ENCODE data around the gene HMGCL.
A peak's percentile ranks its signal among the peaks of the same experiment; 100 is the strongest.
"Not testable (repeated sequence)": the region's sequence is repeated elsewhere in the genome, so short reads cannot be mapped to it uniquely, and the experiment has no call there.

Gene HMGCL

GRCh38 chr1:23825762-23826522 lies 713 bp upstream of the HMGCL start:
- DNase-seq, result no peak

DNA sequence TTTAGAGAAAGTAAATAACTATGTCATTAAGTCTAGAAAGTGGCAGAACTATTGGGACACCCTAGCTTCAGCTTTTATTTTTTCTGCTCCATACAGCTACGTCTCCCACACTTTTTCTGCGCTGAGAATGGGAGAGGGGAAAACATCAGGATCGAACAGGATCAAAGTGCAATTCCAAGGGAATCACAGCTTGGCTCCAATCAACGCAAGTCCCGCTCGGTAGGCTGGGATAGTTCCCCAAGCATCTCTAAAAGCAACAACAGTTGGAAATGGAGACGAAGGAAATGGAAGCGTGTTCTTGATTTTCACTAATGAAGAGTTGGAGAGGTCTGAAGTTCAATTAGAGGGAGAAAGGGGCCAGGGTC lies 536 bp downstream of the HMGCL start:
- DNase-seq, result no peak

- DNase-seq, result no peak
Observed at GRCh38 chr1:23823767-23824166, 1.5 kb downstream of the HMGCL start.

DNA sequence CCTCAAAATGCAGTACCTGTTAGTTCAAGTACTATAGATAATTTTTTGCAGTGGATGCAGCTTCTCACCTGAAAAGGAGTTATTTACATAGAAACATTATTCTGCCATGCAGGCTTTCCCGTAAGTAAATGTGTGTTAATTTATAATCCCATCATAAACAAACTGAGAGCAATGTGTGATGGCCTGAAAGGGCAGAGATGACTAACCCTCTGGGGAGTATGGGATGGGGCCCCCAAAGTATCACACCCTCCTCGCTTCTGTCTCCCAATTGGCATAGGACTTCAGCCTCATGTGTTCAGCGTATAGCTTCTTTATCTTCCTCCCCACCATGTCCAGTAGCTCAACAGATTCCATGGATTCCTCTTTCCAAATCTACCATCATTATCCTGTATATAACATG lies 7.6 kb downstream of the HMGCL start:
- DNase-seq, result no peak

DNA sequence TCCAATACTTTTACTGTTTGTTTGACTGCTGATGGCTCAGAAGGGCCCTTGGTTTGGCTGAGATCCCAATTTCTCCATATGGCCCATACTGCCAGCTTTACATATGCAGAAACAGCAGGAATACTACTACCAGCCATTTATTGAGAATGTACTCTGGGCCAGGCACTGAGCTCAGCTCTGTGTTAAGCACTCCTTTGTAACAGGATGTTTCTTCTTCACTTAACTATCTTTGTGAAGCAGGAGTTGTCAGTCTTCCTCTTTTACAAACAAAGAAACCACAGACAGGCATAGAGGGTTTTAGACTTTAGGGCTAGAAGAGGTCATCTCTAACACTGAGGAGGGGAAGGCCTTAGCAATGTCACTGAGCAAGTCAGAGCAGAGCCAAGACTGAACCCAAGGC lies 8.3 kb downstream of the HMGCL start:
- DNase-seq, result no peak

DNA sequence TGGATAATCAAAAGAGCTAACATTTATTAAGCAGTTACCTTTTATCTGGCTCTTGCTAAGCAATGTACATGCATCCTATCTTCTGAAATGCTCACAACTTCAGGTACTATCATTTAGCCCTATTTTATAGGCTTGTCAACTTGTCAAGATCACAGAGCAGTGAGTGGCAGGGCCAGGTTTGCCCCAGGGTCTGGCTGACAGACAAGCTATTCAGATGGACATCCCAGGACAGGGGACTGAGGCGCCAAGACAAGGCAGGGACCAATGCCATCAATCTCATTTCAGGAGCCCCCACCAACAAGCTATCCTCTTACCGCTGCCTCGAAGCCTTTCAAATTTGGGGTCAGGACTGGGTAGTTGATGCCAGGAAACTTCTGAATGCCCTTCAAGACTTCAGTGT lies 8.9 kb downstream of the HMGCL start:
- DNase-seq, result no peak

DNA sequence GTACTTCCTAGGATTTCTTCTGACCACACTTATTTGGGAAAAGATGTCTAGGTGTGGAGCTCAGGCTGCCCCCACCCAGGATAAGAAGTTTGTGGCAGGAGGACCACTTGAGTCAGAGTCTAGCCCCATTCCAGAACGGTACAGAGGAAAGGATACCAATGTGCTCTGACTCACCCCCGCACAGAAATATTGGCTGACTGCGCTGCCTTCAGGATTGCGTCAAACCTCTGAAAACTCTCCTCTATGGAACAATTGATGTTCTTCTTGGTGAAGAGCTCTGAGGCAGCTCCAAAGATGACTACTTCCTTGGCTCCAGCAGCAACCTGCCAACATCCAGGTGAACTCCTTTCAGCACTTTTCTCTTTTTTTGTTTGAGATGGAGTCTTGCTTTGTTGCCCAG lies 11.2 kb downstream of the HMGCL start:
- DNase-seq, result no peak

GRCh38 chr1:23810818-23811540 lies 14.2 kb downstream of the HMGCL start:
- DNase-seq, result no peak

DNA sequence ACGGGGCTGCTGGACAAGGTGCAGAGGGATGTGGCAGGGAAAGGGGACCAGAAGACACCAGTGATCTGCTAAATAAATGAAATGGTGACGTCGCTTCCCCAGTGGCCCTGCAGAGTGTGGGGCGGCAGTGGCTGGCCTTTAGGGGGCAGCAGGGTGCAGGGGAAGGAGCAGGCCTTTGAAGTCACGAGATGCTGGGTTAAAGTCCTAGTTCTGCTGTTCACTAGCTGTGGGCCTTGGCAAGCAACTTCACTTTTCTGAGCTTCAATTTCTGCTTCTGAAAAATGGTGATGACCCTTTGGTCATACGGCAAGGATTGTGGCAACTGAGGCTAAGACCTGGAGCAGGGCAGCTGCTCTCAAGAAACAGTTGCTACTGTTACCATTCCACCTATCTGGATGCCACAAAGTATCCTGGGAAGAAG lies 15.5 kb downstream of the HMGCL start:
- peak; percentile 7 for DNase-seq

- no peak for DNase-seq
Observed at GRCh38 chr1:23807453-23807852, 17.8 kb downstream of the HMGCL start.

GRCh38 chr1:23806280-23806679 lies 18.9 kb downstream of the HMGCL start:
- no peak for DNase-seq

GRCh38 chr1:23805025-23805424 lies 20.2 kb downstream of the HMGCL start:
- DNase-seq, result no peak

- no peak for DNase-seq
Observed at GRCh38 chr1:23804183-23804835, 20.9 kb downstream of the HMGCL start.

- DNase-seq, result no peak
Observed at GRCh38 chr1:23803674-23804073, 21.6 kb downstream of the HMGCL start.

- DNase-seq, result not testable (repeated sequence)
Observed at GRCh38 chr1:23802809-23803342, 22.4 kb downstream of the HMGCL start.

DNA sequence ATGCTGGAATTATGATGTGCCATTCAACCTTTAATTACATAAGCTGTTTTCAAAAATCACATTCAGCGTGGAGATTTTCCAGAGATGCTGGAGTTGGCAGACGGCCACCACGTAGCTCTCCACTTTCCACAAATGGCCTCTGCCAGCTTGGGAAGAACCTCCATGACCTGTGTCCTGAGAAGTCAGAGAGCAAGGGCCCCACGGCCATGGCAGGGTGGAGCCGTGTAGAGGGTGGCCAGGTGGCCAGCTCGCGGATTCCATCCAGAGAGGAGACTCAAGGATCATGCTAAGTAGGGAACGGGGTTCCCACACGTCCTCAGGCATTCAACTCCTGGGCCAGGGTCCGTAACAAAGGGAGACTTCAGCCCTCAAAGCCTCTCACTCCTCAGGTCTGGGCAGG lies 23.4 kb downstream of the HMGCL start:
- DNase-seq, result no peak

GRCh38 chr1:23801338-23801748 lies 23.9 kb downstream of the HMGCL start:
- DNase-seq, result no peak

DNA sequence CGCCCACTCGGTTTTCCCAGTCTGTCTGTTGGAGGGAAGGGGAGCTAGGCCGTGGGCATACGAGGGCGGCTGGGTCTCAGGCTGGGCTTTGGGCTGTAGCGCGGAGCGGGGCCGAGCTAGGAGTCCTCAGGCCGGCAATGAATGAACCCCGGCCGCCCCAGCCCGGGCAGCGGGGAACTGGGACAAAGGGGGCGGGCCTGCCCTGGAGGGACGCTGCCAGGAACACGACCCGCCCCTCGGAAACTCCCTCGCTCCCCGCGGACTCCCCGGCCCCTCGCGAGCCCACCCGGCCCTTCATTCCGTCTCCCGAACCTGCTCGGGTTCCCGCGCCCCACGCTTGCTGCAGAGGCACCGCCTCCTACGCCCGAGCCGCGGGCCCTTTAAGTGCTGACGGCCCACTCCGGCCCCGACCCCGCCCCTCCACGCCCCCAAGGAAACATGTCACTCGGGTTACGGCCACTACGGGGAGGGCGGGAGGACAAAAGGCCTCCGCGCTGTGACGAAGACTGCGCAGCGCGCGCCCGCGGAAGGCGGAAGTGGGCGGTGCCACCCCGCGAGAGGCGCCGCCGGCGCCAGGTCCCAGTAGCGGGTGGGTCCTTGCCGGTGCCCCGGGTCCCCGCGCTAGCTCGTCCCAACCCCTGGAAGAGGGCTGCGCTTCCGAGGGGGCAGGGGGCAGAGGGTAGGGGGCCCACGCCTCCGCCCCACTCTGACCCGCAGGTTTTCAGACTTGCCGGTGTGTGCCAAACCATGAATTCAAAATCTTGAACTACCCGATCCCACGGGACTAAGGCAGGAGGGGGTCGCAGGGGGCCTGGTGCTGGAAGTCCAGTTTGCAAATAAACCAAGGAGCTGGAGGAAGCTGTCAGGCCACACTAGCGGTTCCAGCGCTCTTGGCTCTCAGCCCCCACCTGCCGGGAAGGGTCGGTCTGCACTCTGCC lies 24.6 kb downstream of the HMGCL start, which contains the start of gene GALE:
Gene GALE (minus strand): TSS at position 355 of the 938 bp plus-strand sequence. CDS start 1,747 bp downstream, outside the sequence.
- DNase-seq, result peak; percentile 48

- no peak for DNase-seq
Observed at GRCh38 chr1:23799570-23800399, 25.4 kb downstream of the HMGCL start.

GRCh38 chr1:23799255-23799569 lies 26.0 kb downstream of the HMGCL start:
- no peak for DNase-seq

- DNase-seq, result no peak
Observed at GRCh38 chr1:23798662-23799142, 26.5 kb downstream of the HMGCL start.
